Measurements from ENCODE around the gene UST. TPM values are rescaled to one million over a fixed set of nuclear protein-coding genes. Genes with fewer than 3 reads are reported as not detected.
"Not testable (repeated sequence)": the region's sequence is repeated elsewhere in the genome, so short reads cannot be mapped to it uniquely, and the experiment has no call there.

Gene UST
- total RNA-seq, 4 donors from 2014 or later: 13.5 to 47.1 (median 33.0) TPM

- no peaks in the 10 kb centered on the region for H3K27me3 ChIP-seq
- H3K9me3 ChIP-seq: no peaks in the 10 kb centered on the region
- H3K36me3 ChIP-seq: no peaks in the 10 kb centered on the region
- peaks cover 0 to 25% (median 7%) of the 10 kb centered on the region in 4 donors for H3K4me1 ChIP-seq
- DNase-seq (ENCODE audit: low spot score in 2 of 2): no peak
- H3K4me3 ChIP-seq: no peak overlapping the region
- H3K27ac ChIP-seq: no peak overlapping the region
- TF ChIP-seq EP300 (IDR thresholded peaks at IDR 0.05): no peak
- no peak for TF ChIP-seq CTCF (IDR thresholded peaks at IDR 0.05)
- TF ChIP-seq POLR2A (IDR thresholded peaks at IDR 0.05): no peak
- WGBS, 2 donors: 87 to 89% methylated on average over 13 of the region's 13 CpGs
Measured at GRCh38 chr6:148750838-148751792, 4.3 kb downstream of the UST start.

- peaks cover 0 to 25% (median 6%) of the 10 kb centered on the region in 4 donors for H3K4me1 ChIP-seq
- H3K4me3 ChIP-seq: no peak overlapping the region
- no peaks in the 10 kb centered on the region for H3K27me3 ChIP-seq
- no peak overlapping the region for H3K27ac ChIP-seq
- TF ChIP-seq POLR2A (IDR thresholded peaks at IDR 0.05) (no peak), EP300 (IDR thresholded peaks at IDR 0.05) (no peak), CTCF (IDR thresholded peaks at IDR 0.05) (no peak)
- no peak for DNase-seq (ENCODE audit: low spot score in 2 of 2)
- 82 to 92% methylated on average over 2 of the region's 2 CpGs for WGBS, 2 donors
- H3K9me3 ChIP-seq: no peaks in the 10 kb centered on the region
- no peaks in the 10 kb centered on the region for H3K36me3 ChIP-seq
Measured at GRCh38 chr6:148751793-148752170, 5.0 kb downstream of the UST start.

- whole genome bisulfite sequencing, 2 donors: 45 to 46% methylated on average over 1 of the region's 1 CpG
- H3K36me3 ChIP-seq; H3K9me3 ChIP-seq; H3K27me3 ChIP-seq; DNase-seq (ENCODE audit: low spot score in 2 of 2); H3K4me3 ChIP-seq; H3K27ac ChIP-seq: not testable (repeated sequence)
- H3K4me1 ChIP-seq: peaks cover 0 to 46% (median 18%) of the 10 kb centered on the region in 4 donors
Measured at GRCh38 chr6:148755379-148755778, 8.5 kb downstream of the UST start.

- TF ChIP-seq EP300 (IDR thresholded peaks at IDR 0.05) (no peak), CTCF (IDR thresholded peaks at IDR 0.05) (no peak), POLR2A (IDR thresholded peaks at IDR 0.05) (no peak)
- H3K9me3 ChIP-seq: no peaks in the 10 kb centered on the region
- H3K4me1 ChIP-seq: peaks cover 0 to 58% (median 28%) of the 10 kb centered on the region in 4 donors
- H3K36me3 ChIP-seq: no peaks in the 10 kb centered on the region
- no peaks in the 10 kb centered on the region for H3K27me3 ChIP-seq
- H3K4me3 ChIP-seq: no peak overlapping the region
- WGBS, 2 donors: 47% methylated on average over 2 of the region's 2 CpGs
- peak overlapping the region in 3 of 4 donors; percentile 19 to 51 (median 48) for H3K27ac ChIP-seq
- no peak for DNase-seq (ENCODE audit: low spot score in 2 of 2)
Measured at GRCh38 chr6:148757944-148758480, 11.2 kb downstream of the UST start.

GRCh38 chr6:148758492-148758891 lies 11.7 kb downstream of the UST start:
- peak in 1 of 2 donors; percentile 38 for DNase-seq (ENCODE audit: low spot score in 2 of 2)
- TF ChIP-seq EP300 (IDR thresholded peaks at IDR 0.05): peak in 1 of 2 donors; percentile 83
- TF ChIP-seq CTCF (IDR thresholded peaks at IDR 0.05): no peak
- peak in 1 of 2 donors; percentile 24 for TF ChIP-seq POLR2A (IDR thresholded peaks at IDR 0.05)
- no peaks in the 10 kb centered on the region for H3K9me3 ChIP-seq
- peaks cover 0 to 60% (median 30%) of the 10 kb centered on the region in 4 donors for H3K4me1 ChIP-seq
- WGBS, 2 donors: 31 to 48% methylated on average over 6 of the region's 6 CpGs
- H3K27me3 ChIP-seq: no peaks in the 10 kb centered on the region
- no peaks in the 10 kb centered on the region for H3K36me3 ChIP-seq
- no peak overlapping the region for H3K4me3 ChIP-seq
- peak overlapping the region in 3 of 4 donors; percentile 48 to 58 (median 51) for H3K27ac ChIP-seq
